ENCODE measurements around the gene IL18RAP.

DNA sequence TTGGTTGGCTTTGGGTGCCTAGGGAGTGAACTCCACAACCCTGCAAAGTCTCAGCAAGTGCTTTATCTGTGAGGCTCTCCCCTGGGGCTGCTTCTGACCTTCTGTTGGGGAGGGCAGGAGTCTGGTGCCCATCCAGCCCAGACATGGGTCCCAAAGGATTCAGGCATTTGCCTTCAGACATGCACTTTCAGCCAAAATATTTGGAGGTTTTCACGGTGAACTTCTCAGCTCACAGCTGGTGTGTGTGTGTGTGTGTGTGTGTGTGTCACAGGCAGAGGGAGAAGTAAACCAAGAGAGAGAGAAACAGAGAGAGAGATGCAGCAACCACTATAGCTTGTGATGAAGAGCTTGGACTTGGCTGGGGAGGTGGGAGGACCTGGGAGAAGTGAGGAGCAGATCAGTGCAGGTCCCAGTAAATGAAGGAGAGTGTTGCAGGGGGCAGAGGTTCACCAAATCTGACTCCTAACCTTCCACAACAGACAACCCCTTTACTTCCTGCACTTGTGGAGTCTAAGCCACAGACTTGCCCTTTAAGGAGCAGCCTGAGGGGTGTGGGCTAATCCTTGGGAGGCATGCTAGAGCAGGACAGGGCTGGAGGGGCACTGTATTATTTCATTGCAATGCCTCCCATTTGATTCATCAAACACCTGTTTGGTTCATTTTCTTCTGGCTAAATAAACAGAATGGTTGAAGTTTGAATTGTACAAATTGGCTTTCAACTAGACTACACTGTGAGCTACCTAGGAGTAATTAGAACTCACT is 64.2 kb downstream of the IL18RAP start:
- TF ChIP-seq, protein P1, sequence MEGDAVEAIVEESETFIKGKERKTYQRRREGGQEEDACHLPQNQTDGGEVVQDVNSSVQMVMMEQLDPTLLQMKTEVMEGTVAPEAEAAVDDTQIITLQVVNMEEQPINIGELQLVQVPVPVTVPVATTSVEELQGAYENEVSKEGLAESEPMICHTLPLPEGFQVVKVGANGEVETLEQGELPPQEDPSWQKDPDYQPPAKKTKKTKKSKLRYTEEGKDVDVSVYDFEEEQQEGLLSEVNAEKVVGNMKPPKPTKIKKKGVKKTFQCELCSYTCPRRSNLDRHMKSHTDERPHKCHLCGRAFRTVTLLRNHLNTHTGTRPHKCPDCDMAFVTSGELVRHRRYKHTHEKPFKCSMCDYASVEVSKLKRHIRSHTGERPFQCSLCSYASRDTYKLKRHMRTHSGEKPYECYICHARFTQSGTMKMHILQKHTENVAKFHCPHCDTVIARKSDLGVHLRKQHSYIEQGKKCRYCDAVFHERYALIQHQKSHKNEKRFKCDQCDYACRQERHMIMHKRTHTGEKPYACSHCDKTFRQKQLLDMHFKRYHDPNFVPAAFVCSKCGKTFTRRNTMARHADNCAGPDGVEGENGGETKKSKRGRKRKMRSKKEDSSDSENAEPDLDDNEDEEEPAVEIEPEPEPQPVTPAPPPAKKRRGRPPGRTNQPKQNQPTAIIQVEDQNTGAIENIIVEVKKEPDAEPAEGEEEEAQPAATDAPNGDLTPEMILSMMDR (conservative IDR thresholded peaks at IDR 0.05; ENCODE audit: low read depth in 2 of 2) = no peak
- TF ChIP-seq JUNB (IDR thresholded peaks at IDR 0.05; ENCODE audit: unreplicated experiment) = no peak
- no peak for TF ChIP-seq POLR2AphosphoS5 (IDR thresholded peaks at IDR 0.05; ENCODE audit: low read depth)
- TF ChIP-seq EZH2 (IDR thresholded peaks at IDR 0.05; ENCODE audit: low read depth, unreplicated experiment) = no peak
- TF ChIP-seq, protein P2, sequence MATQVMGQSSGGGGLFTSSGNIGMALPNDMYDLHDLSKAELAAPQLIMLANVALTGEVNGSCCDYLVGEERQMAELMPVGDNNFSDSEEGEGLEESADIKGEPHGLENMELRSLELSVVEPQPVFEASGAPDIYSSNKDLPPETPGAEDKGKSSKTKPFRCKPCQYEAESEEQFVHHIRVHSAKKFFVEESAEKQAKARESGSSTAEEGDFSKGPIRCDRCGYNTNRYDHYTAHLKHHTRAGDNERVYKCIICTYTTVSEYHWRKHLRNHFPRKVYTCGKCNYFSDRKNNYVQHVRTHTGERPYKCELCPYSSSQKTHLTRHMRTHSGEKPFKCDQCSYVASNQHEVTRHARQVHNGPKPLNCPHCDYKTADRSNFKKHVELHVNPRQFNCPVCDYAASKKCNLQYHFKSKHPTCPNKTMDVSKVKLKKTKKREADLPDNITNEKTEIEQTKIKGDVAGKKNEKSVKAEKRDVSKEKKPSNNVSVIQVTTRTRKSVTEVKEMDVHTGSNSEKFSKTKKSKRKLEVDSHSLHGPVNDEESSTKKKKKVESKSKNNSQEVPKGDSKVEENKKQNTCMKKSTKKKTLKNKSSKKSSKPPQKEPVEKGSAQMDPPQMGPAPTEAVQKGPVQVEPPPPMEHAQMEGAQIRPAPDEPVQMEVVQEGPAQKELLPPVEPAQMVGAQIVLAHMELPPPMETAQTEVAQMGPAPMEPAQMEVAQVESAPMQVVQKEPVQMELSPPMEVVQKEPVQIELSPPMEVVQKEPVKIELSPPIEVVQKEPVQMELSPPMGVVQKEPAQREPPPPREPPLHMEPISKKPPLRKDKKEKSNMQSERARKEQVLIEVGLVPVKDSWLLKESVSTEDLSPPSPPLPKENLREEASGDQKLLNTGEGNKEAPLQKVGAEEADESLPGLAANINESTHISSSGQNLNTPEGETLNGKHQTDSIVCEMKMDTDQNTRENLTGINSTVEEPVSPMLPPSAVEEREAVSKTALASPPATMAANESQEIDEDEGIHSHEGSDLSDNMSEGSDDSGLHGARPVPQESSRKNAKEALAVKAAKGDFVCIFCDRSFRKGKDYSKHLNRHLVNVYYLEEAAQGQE (IDR thresholded peaks at IDR 0.05; ENCODE audit: unreplicated experiment) = no peak
- TF ChIP-seq CREB1 (CRISPR knock-in tag; IDR thresholded peaks at IDR 0.05; ENCODE audit: low read depth) = no peak
- TF ChIP-seq EZH2phosphoT487 (IDR thresholded peaks at IDR 0.05; ENCODE audit: unreplicated experiment) = no peak
- TF ChIP-seq ZNF114 (CRISPR knock-in tag; IDR thresholded peaks at IDR 0.05) = no peak

Data from GM23338 (cell line).